Activated CD4-positive, CD25-positive, alpha-beta regulatory T cell treated with anti-CD3 and anti-CD28 coated beads, Interleukin-2, amount 50 U/mL, for 24 hours (primary cell): ENCODE results near the gene GALNT1.

Source experiments
- ATAC-seq, 2 donors: fragments of 150-1000 bp; cut with Tn5 transposase; one replicate each; pipeline ENCODE4 v1.10.0; 2021; ENCODE audit warnings: mild to moderate bottlenecking in 1 of 2, moderate library complexity in 1 of 2

Gene GALNT1

GRCh38 chr18:35582899-35583558 is 1.5 kb downstream of the GALNT1 start:
- ATAC-seq = no peak

GRCh38 chr18:35584735-35585134 is 3.2 kb downstream of the GALNT1 start:
- no peak for ATAC-seq

GRCh38 chr18:35585608-35586007 is 4.1 kb downstream of the GALNT1 start:
- ATAC-seq = no peak

GRCh38 chr18:35588122-35588521 is 6.6 kb downstream of the GALNT1 start:
- ATAC-seq = no peak

GRCh38 chr18:35588995-35589394 is 7.5 kb downstream of the GALNT1 start:
- ATAC-seq = peak; percentile 56 to 76

GRCh38 chr18:35589546-35589945 is 8.0 kb downstream of the GALNT1 start:
- ATAC-seq = no peak

GRCh38 chr18:35590935-35591334 is 9.4 kb downstream of the GALNT1 start:
- no peak for ATAC-seq

GRCh38 chr18:35592298-35592697 is 10.8 kb downstream of the GALNT1 start:
- peak in 1 of 2 donors; percentile 70 for ATAC-seq

GRCh38 chr18:35593859-35594258 is 12.3 kb downstream of the GALNT1 start:
- ATAC-seq = no peak

- no peak for ATAC-seq
These were observed 16.2 kb downstream of the GALNT1 start for GRCh38 chr18:35597758-35598157.

- no peak for ATAC-seq
These were observed 20.8 kb downstream of the GALNT1 start for GRCh38 chr18:35602193-35602820.

GRCh38 chr18:35603008-35603407 is 21.5 kb downstream of the GALNT1 start:
- ATAC-seq = no peak

- ATAC-seq = no peak
These were observed 22.0 kb downstream of the GALNT1 start for GRCh38 chr18:35603528-35603927.

GRCh38 chr18:35604369-35604768 is 22.8 kb downstream of the GALNT1 start:
- ATAC-seq = no peak

GRCh38 chr18:35605686-35606417 is 24.3 kb downstream of the GALNT1 start:
- peak in 1 of 2 donors; percentile 43 for ATAC-seq

GRCh38 chr18:35609236-35609635 is 27.7 kb downstream of the GALNT1 start:
- ATAC-seq = no peak

- no peak for ATAC-seq
These were observed 28.5 kb downstream of the GALNT1 start for GRCh38 chr18:35610089-35610488.

- ATAC-seq = no peak
These were observed 29.2 kb downstream of the GALNT1 start for GRCh38 chr18:35610724-35611123.

- ATAC-seq = no peak
These were observed 30.0 kb downstream of the GALNT1 start for GRCh38 chr18:35611518-35611917.

GRCh38 chr18:35616074-35616473 is 34.5 kb downstream of the GALNT1 start:
- ATAC-seq = no peak

GRCh38 chr18:35616664-35617423 is 35.3 kb downstream of the GALNT1 start:
- ATAC-seq = peak; percentile 97

GRCh38 chr18:35617865-35618264 is 36.3 kb downstream of the GALNT1 start:
- ATAC-seq = no peak

- ATAC-seq = no peak
These were observed 36.7 kb downstream of the GALNT1 start for GRCh38 chr18:35618289-35618688.
